BJ (cell line): Measurements from ENCODE around the gene TMEM217. TPM values are rescaled to one million over a fixed set of nuclear protein-coding genes. Genes with fewer than 3 reads are reported as not detected.

Source experiments
- CTCF ChIA-PET: fragments of 350-600 bp; formaldehyde crosslinking; extraction: SDS; loops from one replicate; lab custom pipeline; 2021; ENCODE audit warnings: antibody characterized with exemption, inconsistent platforms; lab: Yijun Ruan, JAX
- POLR2A ChIA-PET: fragments of 300-600 bp; sonication (Branson Sonifier 250); formaldehyde crosslinking; extraction: SDS; loops from one replicate; lab custom pipeline; 2021; ENCODE audit warnings: antibody characterized with exemption; lab: Charles Lee
- DNase-seq: peaks from one replicate; pipeline ENCODE4 v3.0.0-alpha.2; 2011; ENCODE audit warnings: low read depth
- H3K27me3 ChIP-seq: 2 replicates; pipeline ENCODE4 v1.6.0; 2011; ENCODE audit warnings: low read length; ENCODE audit not compliant: control insufficient read depth, insufficient read depth
- H3K36me3 ChIP-seq: 2 replicates; pipeline ENCODE4 v1.5.1; 2011; ENCODE audit warnings: low read length; ENCODE audit not compliant: control insufficient read depth, insufficient read depth
- H3K4me3 ChIP-seq: 2 replicates; pipeline ENCODE4 v1.5.1; 2011; ENCODE audit warnings: low read depth, mild to moderate bottlenecking, control low read depth, low read length
- CTCF ChIP-seq: IDR thresholded peaks from 2 replicates; pipeline ENCODE4 v1.5.1; 2011; ENCODE audit warnings: low read depth, mild to moderate bottlenecking, control low read depth, inconsistent platforms, low read length, moderate library complexity; ENCODE audit not compliant: insufficient read depth
- polyA plus RNA-seq: library from polyadenylated mRNA; depleted of rRNA; stranded (reverse); fragments of >200 nt; gene quantifications from 2 replicates; pipeline ENCODE4 v1.2.3, GENCODE V29; 2011; rRNA removed
- small RNA-seq: library from RNA; depleted of rRNA; stranded (forward); fragments of <200 nt; gene quantifications from one replicate; pipeline ENCODE3, GENCODE V24; 2012; ENCODE audit warnings: low replicate concordance, low read depth; ENCODE audit not compliant: insufficient read length

Gene TMEM217
- polyA plus RNA-seq, 1 experiment = 2.3 TPM

- Histone ChIP-seq H3K4me3 (peak within 1 kb of the TSS; percentile 86), H3K27me3 (no peaks in the 10 kb centered on the region), H3K36me3 (peaks cover 21% of the 10 kb centered on the region)
- POLR2A ChIA-PET = interaction anchor here (0.6 kb wide), 3 partner anchors 40 to 690 kb away, joined by 3 to 37 read pairs (median 8); no protein-coding TSS in a partner anchor
- CTCF ChIA-PET = interaction anchor here (1.1 to 8.0 kb wide), 9 partner anchors 9 to 150 kb away, joined by 3 to 243 read pairs (median 8); no protein-coding TSS in a partner anchor
- peak; percentile 69 for DNase-seq
- no peak for TF ChIP-seq CTCF
These were observed 88.3 kb downstream of the TMEM217 start, which contains the start of gene PIM1 for GRCh38 chr6:37169496-37170272. PIM1 (plus strand) TSS chr6:37170152; CDS start chr6:37170576, 424 bp downstream.

- DNase-seq = no peak
- POLR2A ChIA-PET = interaction anchor here (0.6 to 0.7 kb wide), 3 partner anchors 85 to 691 kb away, joined by 3 read pairs; no protein-coding TSS in a partner anchor
- no peaks in the 10 kb centered on the region for H3K27me3 ChIP-seq
- peak overlapping the region; percentile 60 for H3K4me3 ChIP-seq
- peaks cover 16% of the 10 kb centered on the region for H3K36me3 ChIP-seq
- CTCF ChIA-PET = interaction anchor here (1.1 to 8.0 kb wide), 4 partner anchors 38 to 150 kb away, joined by 3 to 243 read pairs (median 30); no protein-coding TSS in a partner anchor
- TF ChIP-seq CTCF = no peak
These were observed 89.0 kb downstream of the TMEM217 start for GRCh38 chr6:37168811-37169495.

- DNase-seq = no peak
- ChIA-PET CTCF (interaction anchor here (8.0 kb wide), 1 partner anchor 115 kb away, joined by 243 read pairs; no protein-coding TSS in a partner anchor), POLR2A (interaction anchor here (0.6 kb wide), 1 partner anchor 84 kb away, joined by 3 read pairs; no protein-coding TSS in a partner anchor)
- H3K36me3 ChIP-seq = peaks cover 10% of the 10 kb centered on the region
- TF ChIP-seq CTCF = no peak
- no peak overlapping the region for H3K4me3 ChIP-seq
- H3K27me3 ChIP-seq = no peaks in the 10 kb centered on the region
These were observed 89.7 kb downstream of the TMEM217 start for GRCh38 chr6:37168163-37168758.

- TF ChIP-seq CTCF = no peak
- CTCF ChIA-PET = no interaction called here
- Histone ChIP-seq H3K4me3 (no peak overlapping the region), H3K27me3 (no peaks in the 10 kb centered on the region), H3K36me3 (no peaks in the 10 kb centered on the region)
- DNase-seq = no peak
- POLR2A ChIA-PET = no interaction called here
These were observed 95.2 kb downstream of the TMEM217 start for GRCh38 chr6:37162740-37163139.

Small RNA genes within 50 kb of the gene (small RNA-seq; reads per million reads assigned to genes)
- gene AL096712.1 = not detected

Other genes with a start within 250 kb of the TMEM217 start
- 13.9 and 20.7 TPM in 2 replicates for gene PIM1, start 88.0 kb downstream of the TMEM217 start, polyA plus RNA-seq
- gene TBC1D22B, start 372 bp downstream of the TMEM217 start, polyA plus RNA-seq = 4.4 and 5.5 TPM in 2 replicates
- 13.3 and 18.3 TPM in 2 replicates for gene RNF8, start 95.8 kb upstream of the TMEM217 start, polyA plus RNA-seq
- gene CMTR1, start 175.1 kb upstream of the TMEM217 start, polyA plus RNA-seq = 25.2 and 25.4 TPM in 2 replicates
- 31.8 and 34.4 TPM in 2 replicates for gene CCDC167, start 241.7 kb upstream of the TMEM217 start, polyA plus RNA-seq